ENCODE results near the gene ABCC6. TPM values are rescaled to one million over a fixed set of nuclear protein-coding genes. Genes with fewer than 3 reads are reported as not detected.
A peak's percentile ranks its signal among the peaks of the same experiment; 100 is the strongest.
"Not testable (repeated sequence)": the region's sequence is repeated elsewhere in the genome, so short reads cannot be mapped to it uniquely, and the experiment has no call there.

The ABCC6 gene
- total and polyA plus RNA-seq, 2 of the 13 experiments (the other 11 are each of a cell fraction or from before 2014, with no cell fraction given) = 82.4 to 105 TPM

DNA sequence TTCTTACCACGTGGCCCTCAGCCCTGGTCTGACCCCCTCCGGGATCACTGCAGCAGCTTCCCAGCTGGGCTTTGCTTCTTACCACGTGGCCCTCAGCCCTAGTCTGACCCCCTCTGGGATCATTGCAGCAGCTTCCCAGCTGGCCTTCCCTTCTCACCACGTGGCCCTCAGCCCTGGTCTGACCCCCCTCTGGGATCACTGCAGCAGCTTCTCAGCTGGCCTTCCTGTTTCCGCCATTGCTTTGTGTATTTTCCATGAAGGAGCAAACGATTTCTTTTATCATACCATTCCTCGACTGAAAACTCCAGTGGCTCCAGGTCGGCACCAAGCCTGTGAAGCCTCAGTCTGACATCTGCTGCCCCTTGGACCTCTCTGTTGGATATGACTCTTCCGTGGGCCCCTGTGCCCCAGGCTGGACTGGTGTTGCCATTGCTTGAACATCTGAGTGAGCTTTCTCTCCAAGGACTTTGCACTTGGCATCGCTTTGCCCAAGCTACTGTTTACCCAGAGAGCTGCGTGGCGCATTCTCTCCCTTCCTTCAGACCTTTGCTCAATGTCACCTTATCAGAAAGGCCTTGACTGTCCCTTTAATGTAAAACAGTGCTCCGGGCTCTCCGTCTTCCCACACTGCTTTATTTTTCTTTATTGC, 49.4 kb upstream of the ABCC6 start (continued):
- peak in 1 of 2 experiments; percentile 41; a peak in 1 of 4 replicates for TF ChIP-seq KLF16 (CRISPR knock-in tag; IDR thresholded peaks at IDR 0.05)
- TF ChIP-seq, protein P1, sequence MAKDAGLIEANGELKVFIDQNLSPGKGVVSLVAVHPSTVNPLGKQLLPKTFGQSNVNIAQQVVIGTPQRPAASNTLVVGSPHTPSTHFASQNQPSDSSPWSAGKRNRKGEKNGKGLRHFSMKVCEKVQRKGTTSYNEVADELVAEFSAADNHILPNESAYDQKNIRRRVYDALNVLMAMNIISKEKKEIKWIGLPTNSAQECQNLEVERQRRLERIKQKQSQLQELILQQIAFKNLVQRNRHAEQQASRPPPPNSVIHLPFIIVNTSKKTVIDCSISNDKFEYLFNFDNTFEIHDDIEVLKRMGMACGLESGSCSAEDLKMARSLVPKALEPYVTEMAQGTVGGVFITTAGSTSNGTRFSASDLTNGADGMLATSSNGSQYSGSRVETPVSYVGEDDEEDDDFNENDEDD (CRISPR knock-in tag; IDR thresholded peaks at IDR 0.05; ENCODE audit: borderline replicate concordance) = peak; percentile 51; the same call in 1 of the 2 replicates
- TF ChIP-seq, protein P2, sequence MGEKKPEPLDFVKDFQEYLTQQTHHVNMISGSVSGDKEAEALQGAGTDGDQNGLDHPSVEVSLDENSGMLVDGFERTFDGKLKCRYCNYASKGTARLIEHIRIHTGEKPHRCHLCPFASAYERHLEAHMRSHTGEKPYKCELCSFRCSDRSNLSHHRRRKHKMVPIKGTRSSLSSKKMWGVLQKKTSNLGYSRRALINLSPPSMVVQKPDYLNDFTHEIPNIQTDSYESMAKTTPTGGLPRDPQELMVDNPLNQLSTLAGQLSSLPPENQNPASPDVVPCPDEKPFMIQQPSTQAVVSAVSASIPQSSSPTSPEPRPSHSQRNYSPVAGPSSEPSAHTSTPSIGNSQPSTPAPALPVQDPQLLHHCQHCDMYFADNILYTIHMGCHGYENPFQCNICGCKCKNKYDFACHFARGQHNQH (CRISPR knock-in tag; IDR thresholded peaks at IDR 0.05) = peak; percentile 60
- peak; percentile 28; the same call in 1 of the 2 replicates for TF ChIP-seq MIXL1 (CRISPR knock-in tag; IDR thresholded peaks at IDR 0.05)
- peak; percentile 70 for TF ChIP-seq ELF3 (CRISPR knock-in tag; IDR thresholded peaks at IDR 0.05)
- TF ChIP-seq MED1 (CRISPR knock-in tag; IDR thresholded peaks at IDR 0.05) = peak; percentile 72
- peak; percentile 50 for TF ChIP-seq NCOA2 (CRISPR knock-in tag; IDR thresholded peaks at IDR 0.05)
- TF ChIP-seq FOXP1 (IDR thresholded peaks at IDR 0.05) = not testable (repeated sequence)
- 0 out of 2 replicates have a peak, but pooled peaks have one; percentile 9 for TF ChIP-seq FOXP1 (CRISPR knock-in tag; IDR thresholded peaks at IDR 0.05)
- TF ChIP-seq, protein P3, sequence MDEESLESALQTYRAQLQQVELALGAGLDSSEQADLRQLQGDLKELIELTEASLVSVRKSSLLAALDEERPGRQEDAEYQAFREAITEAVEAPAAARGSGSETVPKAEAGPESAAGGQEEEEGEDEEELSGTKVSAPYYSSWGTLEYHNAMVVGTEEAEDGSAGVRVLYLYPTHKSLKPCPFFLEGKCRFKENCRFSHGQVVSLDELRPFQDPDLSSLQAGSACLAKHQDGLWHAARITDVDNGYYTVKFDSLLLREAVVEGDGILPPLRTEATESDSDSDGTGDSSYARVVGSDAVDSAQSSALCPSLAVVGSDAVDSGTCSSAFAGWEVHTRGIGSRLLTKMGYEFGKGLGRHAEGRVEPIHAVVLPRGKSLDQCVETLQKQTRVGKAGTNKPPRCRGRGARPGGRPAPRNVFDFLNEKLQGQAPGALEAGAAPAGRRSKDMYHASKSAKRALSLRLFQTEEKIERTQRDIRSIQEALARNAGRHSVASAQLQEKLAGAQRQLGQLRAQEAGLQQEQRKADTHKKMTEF (CRISPR knock-in tag; IDR thresholded peaks at IDR 0.05) = peak; percentile 67; the same call in 1 of the 2 replicates
- 0 out of 2 replicates have a peak, but pooled peaks have one; percentile 46 for TF ChIP-seq ERF (CRISPR knock-in tag; IDR thresholded peaks at IDR 0.05)
- TF ChIP-seq KDM6A (CRISPR knock-in tag; IDR thresholded peaks at IDR 0.05; ENCODE audit: low read depth) = peak; percentile 61
- peak; percentile 87 for TF ChIP-seq ZNF644 (CRISPR knock-in tag; IDR thresholded peaks at IDR 0.05; ENCODE audit: low read depth)
- peak; percentile 52; the same call in 1 of the 2 replicates for TF ChIP-seq ELF1 (CRISPR knock-in tag; IDR thresholded peaks at IDR 0.05)
- 0 out of 2 replicates have a peak, but pooled peaks have one; percentile 42 for TF ChIP-seq ZBTB7B (CRISPR knock-in tag; IDR thresholded peaks at IDR 0.05)
- TF ChIP-seq ZNF124 (CRISPR knock-in tag; IDR thresholded peaks at IDR 0.05) = 0 out of 2 replicates have a peak, but pooled peaks have one; percentile 32
- TF ChIP-seq, protein P4, sequence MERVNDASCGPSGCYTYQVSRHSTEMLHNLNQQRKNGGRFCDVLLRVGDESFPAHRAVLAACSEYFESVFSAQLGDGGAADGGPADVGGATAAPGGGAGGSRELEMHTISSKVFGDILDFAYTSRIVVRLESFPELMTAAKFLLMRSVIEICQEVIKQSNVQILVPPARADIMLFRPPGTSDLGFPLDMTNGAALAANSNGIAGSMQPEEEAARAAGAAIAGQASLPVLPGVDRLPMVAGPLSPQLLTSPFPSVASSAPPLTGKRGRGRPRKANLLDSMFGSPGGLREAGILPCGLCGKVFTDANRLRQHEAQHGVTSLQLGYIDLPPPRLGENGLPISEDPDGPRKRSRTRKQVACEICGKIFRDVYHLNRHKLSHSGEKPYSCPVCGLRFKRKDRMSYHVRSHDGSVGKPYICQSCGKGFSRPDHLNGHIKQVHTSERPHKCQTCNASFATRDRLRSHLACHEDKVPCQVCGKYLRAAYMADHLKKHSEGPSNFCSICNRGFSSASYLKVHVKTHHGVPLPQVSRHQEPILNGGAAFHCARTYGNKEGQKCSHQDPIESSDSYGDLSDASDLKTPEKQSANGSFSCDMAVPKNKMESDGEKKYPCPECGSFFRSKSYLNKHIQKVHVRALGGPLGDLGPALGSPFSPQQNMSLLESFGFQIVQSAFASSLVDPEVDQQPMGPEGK (CRISPR knock-in tag; IDR thresholded peaks at IDR 0.05) = 0 out of 2 replicates have a peak, but pooled peaks have one; percentile 20
- TF ChIP-seq HNF4A (CRISPR knock-in tag; IDR thresholded peaks at IDR 0.05) = peak; percentile 77
- peak; percentile 58; the same call in 1 of the 2 replicates for TF ChIP-seq MXD4 (CRISPR knock-in tag; IDR thresholded peaks at IDR 0.05)
- peak; percentile 79 for TF ChIP-seq RXRB (CRISPR knock-in tag; IDR thresholded peaks at IDR 0.05; ENCODE audit: borderline replicate concordance)
- peak; percentile 61; the same call in 1 of the 2 replicates for TF ChIP-seq YEATS4 (CRISPR knock-in tag; IDR thresholded peaks at IDR 0.05; ENCODE audit: borderline replicate concordance)
- peak; percentile 22; the same call in 1 of the 2 replicates for TF ChIP-seq HMG20A (CRISPR knock-in tag; IDR thresholded peaks at IDR 0.05; ENCODE audit: borderline replicate concordance)
- TF ChIP-seq HOXA5 (CRISPR knock-in tag; IDR thresholded peaks at IDR 0.05) = 0 out of 2 replicates have a peak, but pooled peaks have one; percentile 19
- peak; percentile 57; the same call in 1 of the 2 replicates for TF ChIP-seq ZNF263 (CRISPR knock-in tag; IDR thresholded peaks at IDR 0.05)
- peak; percentile 61 for TF ChIP-seq ZFY (CRISPR knock-in tag; IDR thresholded peaks at IDR 0.05)
- peak; percentile 84 for TF ChIP-seq DMAP1 (CRISPR knock-in tag; IDR thresholded peaks at IDR 0.05)
- 0 out of 2 replicates have a peak, but pooled peaks have one; percentile 21 for TF ChIP-seq ZNF614 (CRISPR knock-in tag; IDR thresholded peaks at IDR 0.05; ENCODE audit: borderline replicate concordance)
- peak; percentile 23; the same call in 1 of the 2 replicates for TF ChIP-seq TAF1 (CRISPR knock-in tag; IDR thresholded peaks at IDR 0.05)
- 0 out of 2 replicates have a peak, but pooled peaks have one; percentile 15 for TF ChIP-seq MIER2 (CRISPR knock-in tag; IDR thresholded peaks at IDR 0.05)

Data from HepG2 (cell line).